Kidney (tissue), 14 donors: ENCODE data around the gene CUTA. TPM values are rescaled to one million over a fixed set of nuclear protein-coding genes. Genes with fewer than 3 reads are reported as not detected.

Source experiments
- DNase-seq, 5 donors: peaks; one replicate each; pipeline ENCODE4 v3.0.0-alpha.2; 2013 to 2020
- FAIRE-seq: peaks from 2 replicates; lab custom pipeline; 2012; peaks lifted over from hg19 to GRCh38; lab: Jason Lieb, UNC
- H3K27ac ChIP-seq, 2 donors: one replicate each; pipeline ENCODE4 v1.7.0; 2013; ENCODE audit warnings: low read depth in 2 of 2, low read length in 2 of 2, inconsistent platforms in 1 of 2
- H3K27me3 ChIP-seq: one replicate; pipeline ENCODE4 v1.7.1; 2013; ENCODE audit warnings: low read length, inconsistent platforms; ENCODE audit not compliant: control insufficient read depth, insufficient read depth
- H3K36me3 ChIP-seq, 3 donors: one replicate each; pipeline versions ENCODE4 v1.7.0 to v1.7.1; 2013; ENCODE audit warnings: low read length in 3 of 3, control low read depth in 1 of 3, inconsistent platforms in 1 of 3; ENCODE audit not compliant: insufficient read depth in 3 of 3, control insufficient read depth in 2 of 3
- H3K4me1 ChIP-seq, 3 donors: one replicate each; pipeline versions ENCODE4 v1.7.0 to v1.7.1; 2013; ENCODE audit warnings: low read length in 3 of 3, inconsistent platforms in 1 of 3, low read depth in 1 of 3; ENCODE audit not compliant: control insufficient read depth in 2 of 3, insufficient read depth in 2 of 3
- H3K4me3 ChIP-seq, 3 donors: one replicate each; pipeline versions ENCODE4 v1.7.0 to v1.8.1; 2013; ENCODE audit warnings: low read length in 3 of 3, control low read depth in 1 of 3, inconsistent platforms in 1 of 3
- H3K9ac ChIP-seq, 3 donors: one replicate each; pipeline versions ENCODE4 v1.7.0 to v1.7.1; 2013; ENCODE audit warnings: low read length in 3 of 3, control low read depth in 1 of 3, inconsistent platforms in 1 of 3
- H3K9me3 ChIP-seq, 3 donors: one replicate each; pipeline versions ENCODE4 v1.7.0 to v1.7.1; 2013; ENCODE audit warnings: low read length in 3 of 3, control low read depth in 1 of 3, inconsistent platforms in 1 of 3; ENCODE audit not compliant: control insufficient read depth in 2 of 3, insufficient read depth in 1 of 3
- CTCF ChIP-seq: IDR thresholded peaks from 3 replicates; pipeline ENCODE4 v1.5.1; 2012; ENCODE audit warnings: mild to moderate bottlenecking, moderate library complexity, borderline replicate concordance; ENCODE audit not compliant: insufficient read depth; ENCODE audit errors: extremely low read depth
- intact Hi-C: fragments of 100-400 bp; cut with DNase I; formaldehyde crosslinking; loops from one replicate; pipeline ENCODE4 v1.11.1; 2022
- polyA plus RNA-seq: library from polyadenylated mRNA; stranded (reverse); fragments of 350-450 nt; fragmentation: Illumina TruSeq; extraction: RNeasy Lipid Tissue Mini Kit (QIAGEN cat#74804); gene quantifications from one replicate; pipeline ENCODE4 v1.2.3, GENCODE V29; 2014; ENCODE audit warnings: low read depth, low replicate concordance; ENCODE audit not compliant: insufficient read depth
- total RNA-seq: library from RNA; stranded (reverse); fragmentation: NEBNext Ultra II Directional; extraction: Animal tissue kit (Norgen Biotek cat#: 25700); gene quantifications from one replicate; pipeline ENCODE4 v1.2.1, GENCODE V29; 2021
- donor health status: control.
- donor health status: control.
- donor health status: control.
- donor health status: control.
- donor health status: control.
- donor health status: DM: yes; HTN: yes; CAD: no.
- donor health status: Normal renal cell carcinoma (clear cell type).

CUTA gene
- total and polyA plus RNA-seq, 2 donors from 2014 or later: 163 to 433 TPM

- H3K27ac ChIP-seq: no peak overlapping the region
- DNase-seq: peak in 2 of 5 donors; percentile 39 to 60
- no peak overlapping the region for H3K9ac ChIP-seq
- H3K9me3 ChIP-seq: no peaks in the 10 kb centered on the region
- peaks cover 0 to 7% (median 4%) of the 10 kb centered on the region in 3 donors for H3K4me1 ChIP-seq
- intact Hi-C loops: no loop called here
- TF ChIP-seq CTCF: peak; percentile 26
- no peak for FAIRE-seq
- no peaks in the 10 kb centered on the region for H3K36me3 ChIP-seq
- no peak overlapping the region for H3K4me3 ChIP-seq
- H3K27me3 ChIP-seq: no peaks in the 10 kb centered on the region
Observed at GRCh38 chr6:33407132-33407718, 10.7 kb downstream of the CUTA start.

GRCh38 chr6:33406126-33406525 is 11.8 kb downstream of the CUTA start:
- no peak for TF ChIP-seq CTCF
- Histone ChIP-seq H3K4me3 (no peak overlapping the region), H3K9me3 (no peaks in the 10 kb centered on the region), H3K9ac (no peak overlapping the region), H3K27me3 (no peaks in the 10 kb centered on the region), H3K4me1 (peaks cover 0 to 7% (median 0%) of the 10 kb centered on the region in 3 donors), H3K27ac (no peak overlapping the region), H3K36me3 (no peaks in the 10 kb centered on the region)
- intact Hi-C loops: no loop called here
- DNase-seq (peak in 1 of 5 donors; percentile 74), FAIRE-seq (no peak)

- Histone ChIP-seq H3K36me3 (no peaks in the 10 kb centered on the region), H3K9ac (no peak overlapping the region), H3K9me3 (no peaks in the 10 kb centered on the region), H3K27ac (no peak overlapping the region), H3K27me3 (no peaks in the 10 kb centered on the region), H3K4me3 (no peak overlapping the region), H3K4me1 (peaks cover 0 to 7% (median 0%) of the 10 kb centered on the region in 3 donors)
- DNase-seq (peak in 1 of 5 donors; percentile 40), FAIRE-seq (no peak)
- intact Hi-C loops: no loop called here
- TF ChIP-seq CTCF: no peak
Observed at GRCh38 chr6:33405386-33405940, 12.4 kb downstream of the CUTA start.
